OCI-LY1 (cell line): ENCODE measurements around the gene DDX59.

Experiments used
- H2AFZ ChIP-seq: fragments of 200-600 bp; sonication (generic), shearing (Covaris generic); 2 replicates; pipeline ENCODE4 v1.6.0; 2014; ENCODE audit warnings: antibody characterized with exemption, mild to moderate bottlenecking, low read length
- H3F3A ChIP-seq: fragments of 200-600 bp; sonication (generic), shearing (Covaris generic); 2 replicates; pipeline ENCODE4 v1.6.0; 2014; ENCODE audit warnings: mild to moderate bottlenecking, antibody characterized with exemption, low read length, moderate library complexity; ENCODE audit not compliant: insufficient read depth
- H3K27ac ChIP-seq: fragments of 200-600 bp; sonication (generic); 2 replicates; pipeline ENCODE4 v1.5.1; 2014; ENCODE audit warnings: low read length, mixed run types, mild to moderate bottlenecking, low read depth; ENCODE audit not compliant: poor library complexity, severe bottlenecking
- H3K27me3 ChIP-seq: fragments of 200-600 bp; sonication (generic); 2 replicates; pipeline ENCODE4 v1.6.0; 2014; ENCODE audit warnings: antibody characterized with exemption, mild to moderate bottlenecking, low read length, moderate library complexity; ENCODE audit not compliant: insufficient read depth
- H3K36me3 ChIP-seq: fragments of 200-600 bp; sonication (generic); 2 replicates; pipeline ENCODE4 v1.6.1; 2014; ENCODE audit warnings: mild to moderate bottlenecking, antibody characterized with exemption, low read length, moderate library complexity, mixed read lengths; ENCODE audit not compliant: insufficient read depth
- H3K4me1 ChIP-seq: fragments of 200-600 bp; sonication (generic); 2 replicates; pipeline ENCODE4 v1.5.1; 2014; ENCODE audit warnings: mild to moderate bottlenecking, low read length, moderate library complexity; ENCODE audit not compliant: insufficient read depth, severe bottlenecking
- H3K4me2 ChIP-seq: fragments of 200-600 bp; sonication (generic), shearing (Covaris generic); 2 replicates; pipeline ENCODE4 v1.6.1; 2014; ENCODE audit warnings: low read length
- H3K4me3 ChIP-seq: fragments of 200-600 bp; sonication (generic); 2 replicates; pipeline ENCODE4 v1.5.1; 2014; ENCODE audit warnings: low read length, low read depth, mild to moderate bottlenecking, mixed read lengths; ENCODE audit not compliant: poor library complexity, severe bottlenecking
- H3K79me2 ChIP-seq: fragments of 200-600 bp; shearing (Covaris generic); 2 replicates; pipeline ENCODE4 v1.6.1; 2016; ENCODE audit warnings: mixed run types, low read length, mixed read lengths; ENCODE audit not compliant: insufficient read depth
- H3K9ac ChIP-seq: fragments of 200-600 bp; sonication (generic), shearing (Covaris generic); 2 replicates; pipeline ENCODE4 v1.6.1; 2014; ENCODE audit warnings: mild to moderate bottlenecking, low read length, mixed read lengths
- H3K9me2 ChIP-seq: fragments of 200-600 bp; sonication (generic), shearing (Covaris generic); 2 replicates; pipeline ENCODE4 v1.6.1; 2014; ENCODE audit warnings: low read depth, mild to moderate bottlenecking, low read length, mixed read lengths
- H3K9me3 ChIP-seq: fragments of 200-600 bp; shearing (Covaris generic); 2 replicates; pipeline ENCODE4 v1.6.1; 2014; ENCODE audit warnings: low read length, mixed read lengths
- H4K20me1 ChIP-seq: fragments of 200-600 bp; sonication (generic), shearing (Covaris generic); 2 replicates; pipeline ENCODE4 v1.6.0; 2016; ENCODE audit warnings: mild to moderate bottlenecking, low read length; ENCODE audit not compliant: insufficient read depth
- CTCF ChIP-seq: fragments of 200-600 bp; sonication (generic), shearing (Covaris generic); IDR thresholded peaks from 2 replicates; pipeline ENCODE4 v1.5.1; 2017; ENCODE audit warnings: mild to moderate bottlenecking, antibody characterized with exemption, low read length, moderate library complexity, mixed read lengths
- EZH2 ChIP-seq: fragments of 200-600 bp; sonication (generic), shearing (Covaris generic); IDR thresholded peaks from 2 replicates; pipeline ENCODE4 v1.8.0; 2017; ENCODE audit warnings: borderline replicate concordance, mixed run types, mild to moderate bottlenecking, antibody characterized with exemption, low read length, moderate library complexity, mixed read lengths

Gene DDX59

GRCh38 chr1:200706111-200706814, 36.6 kb upstream of the DDX59 start:
- Histone ChIP-seq H3K4me3 (no peak overlapping the region), H3K9me2 (no peaks in the 10 kb centered on the region), H3K9ac (no peak overlapping the region), H3K9me3 (no peaks in the 10 kb centered on the region), H3K4me2 (no peak overlapping the region), H4K20me1 (no peaks in the 10 kb centered on the region), H3F3A (no peaks in the 10 kb centered on the region), H3K27ac (no peak overlapping the region), H3K36me3 (no peaks in the 10 kb centered on the region), H2AFZ (no peak overlapping the region), H3K4me1 (no peaks in the 10 kb centered on the region), H3K27me3 (no peaks in the 10 kb centered on the region), H3K79me2 (no peaks in the 10 kb centered on the region)
- no peak for TF ChIP-seq EZH2
- no peak for TF ChIP-seq CTCF

- H2AFZ ChIP-seq, result no peak overlapping the region
- no peak overlapping the region for H3K27ac ChIP-seq
- H3K4me3 ChIP-seq, result no peak overlapping the region
- no peaks in the 10 kb centered on the region for H3K79me2 ChIP-seq
- H3F3A ChIP-seq, result no peaks in the 10 kb centered on the region
- H3K9me2 ChIP-seq, result no peaks in the 10 kb centered on the region
- H3K4me1 ChIP-seq, result no peaks in the 10 kb centered on the region
- H3K9me3 ChIP-seq, result no peaks in the 10 kb centered on the region
- no peak for TF ChIP-seq CTCF
- TF ChIP-seq EZH2, result no peak
- no peaks in the 10 kb centered on the region for H4K20me1 ChIP-seq
- H3K36me3 ChIP-seq, result no peaks in the 10 kb centered on the region
- no peak overlapping the region for H3K9ac ChIP-seq
- H3K27me3 ChIP-seq, result no peaks in the 10 kb centered on the region
- H3K4me2 ChIP-seq, result no peak overlapping the region
Observed at GRCh38 chr1:200704986-200705500, 35.3 kb upstream of the DDX59 start.

GRCh38 chr1:200699871-200700270, 30.2 kb upstream of the DDX59 start:
- H3K36me3 ChIP-seq, result no peaks in the 10 kb centered on the region
- no peak overlapping the region for H2AFZ ChIP-seq
- H3K79me2 ChIP-seq, result no peaks in the 10 kb centered on the region
- H3K9me3 ChIP-seq, result no peaks in the 10 kb centered on the region
- TF ChIP-seq CTCF (no peak), EZH2 (no peak)
- no peak overlapping the region for H3K4me3 ChIP-seq
- H3K4me1 ChIP-seq, result no peaks in the 10 kb centered on the region
- no peaks in the 10 kb centered on the region for H3F3A ChIP-seq
- no peaks in the 10 kb centered on the region for H4K20me1 ChIP-seq
- H3K27ac ChIP-seq, result no peak overlapping the region
- no peaks in the 10 kb centered on the region for H3K27me3 ChIP-seq
- H3K4me2 ChIP-seq, result no peak overlapping the region
- no peak overlapping the region for H3K9ac ChIP-seq
- H3K9me2 ChIP-seq, result no peaks in the 10 kb centered on the region
